Heart right ventricle (tissue), 16 donors: ENCODE measurements around the gene METTL13. TPM values are rescaled to one million over a fixed set of nuclear protein-coding genes. Genes with fewer than 3 reads are reported as not detected.

Source experiments
- ATAC-seq, 8 donors: fragments of 200-7000 bp; cut with Tn5 transposase; one replicate each; pipeline ENCODE4 v1.9.1; 2020; ENCODE audit warnings: mild to moderate bottlenecking in 8 of 8, moderate library complexity in 8 of 8, moderate number of reproducible peaks in 1 of 8
- DNase-seq, 2 donors: peaks; one replicate each; pipeline ENCODE4 v3.0.0-alpha.2; 2020
- H3K27ac ChIP-seq, 10 donors: fragments of 200-600 bp; sonication (generic) in 2 of 10; one replicate each; pipeline versions ENCODE4 v1.5.0 to v1.8.0; 2020 to 2022; ENCODE audit warnings: mild to moderate bottlenecking in 3 of 10
- H3K27me3 ChIP-seq, 7 donors: fragments of 200-600 bp; one replicate each; pipeline ENCODE4 v1.8.0; 2021 to 2022; ENCODE audit warnings: mild to moderate bottlenecking in 2 of 7
- H3K36me3 ChIP-seq, 9 donors: fragments of 200-600 bp; sonication (generic) in 1 of 9; one replicate each; pipeline versions ENCODE4 v1.5.0 to v1.8.0; 2020 to 2022; ENCODE audit warnings: mild to moderate bottlenecking in 2 of 9
- H3K4me1 ChIP-seq, 9 donors: fragments of 200-600 bp; sonication (generic) in 1 of 9; one replicate each; pipeline versions ENCODE4 v1.5.0 to v1.8.0; 2020 to 2022; ENCODE audit warnings: mild to moderate bottlenecking in 4 of 9
- H3K4me3 ChIP-seq, 10 donors: fragments of 200-600 bp; sonication (generic) in 2 of 10; one replicate each; pipeline versions ENCODE4 v1.5.0 to v1.8.0; 2020 to 2022; ENCODE audit warnings: mild to moderate bottlenecking in 7 of 10, moderate library complexity in 2 of 10
- H3K9me3 ChIP-seq, 11 donors: fragments of 200-600 bp in 10 of 11; sonication (generic) in 2 of 11; one replicate each; pipeline versions ENCODE4 v1.5.0 to v1.8.0; 2013 to 2022; ENCODE audit warnings: mild to moderate bottlenecking in 2 of 11, control low read depth in 1 of 11, moderate library complexity in 1 of 11
- CTCF ChIP-seq, 9 donors: fragments of 200-600 bp; sonication (generic) in 2 of 9; IDR thresholded peaks; one replicate each; pipeline versions ENCODE4 v1.5.0 to v1.8.0; 2021 to 2022; ENCODE audit warnings: antibody characterized with exemption in 9 of 9, mild to moderate bottlenecking in 5 of 9, moderate library complexity in 1 of 9
- WGBS, 2 donors: extraction: QIAGEN DNeasy Blood & Tissue Kit; methylation state at CpG; one replicate each; pipeline ENCODE4 v1.1.7; 2013; ENCODE audit warnings: inconsistent platforms in 1 of 2; 5-methylcytosine and 5-hydroxymethylcytosine counted together
- intact Hi-C, 10 donors: fragments of 100-400 bp; cut with DNase I; formaldehyde crosslinking; loops; one replicate each; pipeline versions ENCODE4 v1.11.1 to v1.14.2; 2022
- polyA plus RNA-seq, 2 donors: library from polyadenylated mRNA; stranded (reverse); fragments of 200-250 nt; gene quantifications; one replicate each; pipeline ENCODE4 v1.2.3, GENCODE V29; 2013
- total RNA-seq, 10 donors: library from RNA; stranded (reverse); fragmentation: NEBNext Ultra II Directional in 3 of 10; extraction: Animal tissue kit (Norgen Biotek cat#: 25700) in 3 of 10; gene quantifications; one replicate each; pipeline versions ENCODE4 v1.2.1 to v1.2.4, GENCODE V29; 2021 to 2023
- donor health status: Arrhythmogenic right ventricular cardiomyopathy.
- donor health status: ischemic (EF 13 %, LVEDD 7.1; RV severe dilation, severe dysfunction).
- donor health status: healthy with polysubstance abuse.
- donor health status: DM: no; HTN: yes; CAD: no.
- donor health status: DM: no; HTN: no; CAD: no.
- donor health status: ischemic (EF 25% LVEDD 6.9; RV normal size, moderate dysfunction).
- donor health status: ischemic (EF 25% LVEDD 5.7; RV mildly dilated, moderate dysfunction).
- donor health status: healthy.
- donor health status: DM: yes; HTN: yes; CAD: no.
- donor health status: Ischemic cardiomyopathy.
- donor health status: ischemic (EF 35%, LVEDD 5.7; RV mildly dilated, moderate dysfunction).
- donor health status: nonischemic (EF 11% LVEDD 7.7; RV severe dilation, severe dysfunction).
- donor health status: DM: yes; HTN: yes; CAD: no.
- donor health status: PGD.
- donor health status: ischemic (EF 29% LVEDD 5.4; RV normal size, mild dysfunction).
- donor health status: nonischemic (EF 23%, LVEDD 6.1; RV moderate dilation, normal function).

METTL13 gene
- total and polyA plus RNA-seq, 12 donors, result 3.2 to 20.2 (median 16.5) TPM

- H3K9me3 ChIP-seq, result no peaks in the 10 kb centered on the region
- H3K36me3 ChIP-seq, result peaks cover 3 to 100% (median 76%) of the 10 kb centered on the region in 9 donors
- 84 to 88% methylated on average over 6 of the region's 6 CpGs for WGBS, 2 donors
- intact Hi-C loops, result loop anchor here in 2 of 10 donors (10.0 kb wide), 2 partner anchors 634 to 654 kb away; partner anchors contain the start of genes C1orf105 (in 1 of the 2) and PIGC (in 1 of the 2)
- ATAC-seq (no peak), DNase-seq (no peak)
- no peak overlapping the region for H3K27ac ChIP-seq
- H3K27me3 ChIP-seq, result no peaks in the 10 kb centered on the region
- TF ChIP-seq CTCF (IDR thresholded peaks at IDR 0.05), result no peak
- H3K4me1 ChIP-seq, result peaks cover 0 to 12% (median 2%) of the 10 kb centered on the region in 9 donors
- H3K4me3 ChIP-seq, result no peak overlapping the region
These were observed 8.9 kb downstream of the METTL13 start for GRCh38 chr1:171790318-171790717.

- no peaks in the 10 kb centered on the region for H3K9me3 ChIP-seq
- intact Hi-C loops, result loop anchor here in 2 of 10 donors (10.0 kb wide), 2 partner anchors 632 to 652 kb away; partner anchors contain the start of genes C1orf105 (in 1 of the 2) and PIGC (in 1 of the 2)
- peaks cover 0 to 12% (median 0%) of the 10 kb centered on the region in 9 donors for H3K4me1 ChIP-seq
- peaks cover 3 to 100% (median 68%) of the 10 kb centered on the region in 9 donors for H3K36me3 ChIP-seq
- no peak for TF ChIP-seq CTCF (IDR thresholded peaks at IDR 0.05)
- H3K4me3 ChIP-seq, result no peak overlapping the region
- ATAC-seq (no peak), DNase-seq (no peak)
- H3K27ac ChIP-seq, result no peak overlapping the region
- 93 to 94% methylated on average over 7 of the region's 7 CpGs for WGBS, 2 donors
- no peaks in the 10 kb centered on the region for H3K27me3 ChIP-seq
These were observed 11.4 kb downstream of the METTL13 start for GRCh38 chr1:171792656-171793369.

GRCh38 chr1:171793636-171794035 is 12.2 kb downstream of the METTL13 start:
- intact Hi-C loops, result loop anchor here in 2 of 10 donors (10.0 kb wide), 2 partner anchors 631 to 651 kb away; partner anchors contain the start of genes C1orf105 (in 1 of the 2) and PIGC (in 1 of the 2)
- H3K4me3 ChIP-seq, result no peak overlapping the region
- ATAC-seq (no peak), DNase-seq (no peak)
- H3K9me3 ChIP-seq, result no peaks in the 10 kb centered on the region
- peaks cover 3 to 100% (median 60%) of the 10 kb centered on the region in 9 donors for H3K36me3 ChIP-seq
- TF ChIP-seq CTCF (IDR thresholded peaks at IDR 0.05), result no peak
- no peaks in the 10 kb centered on the region for H3K27me3 ChIP-seq
- no peak overlapping the region for H3K27ac ChIP-seq
- H3K4me1 ChIP-seq, result peaks cover 0 to 12% (median 0%) of the 10 kb centered on the region in 9 donors
- 98 to 100% methylated on average over 1 of the region's 1 CpG for WGBS, 2 donors

- ATAC-seq (no peak), DNase-seq (no peak)
- Histone ChIP-seq H3K36me3 (peaks cover 3 to 97% (median 57%) of the 10 kb centered on the region in 9 donors), H3K9me3 (no peaks in the 10 kb centered on the region), H3K27ac (no peak overlapping the region), H3K27me3 (no peaks in the 10 kb centered on the region), H3K4me3 (no peak overlapping the region), H3K4me1 (peaks cover 0 to 12% (median 0%) of the 10 kb centered on the region in 9 donors)
- no peak for TF ChIP-seq CTCF (IDR thresholded peaks at IDR 0.05)
- intact Hi-C loops, result loop anchor here in 2 of 10 donors (10.0 kb wide), 2 partner anchors 631 to 651 kb away; partner anchors contain the start of genes C1orf105 (in 1 of the 2) and PIGC (in 1 of the 2)
- WGBS, 2 donors, result 86 to 97% methylated on average over 4 of the region's 4 CpGs
These were observed 12.6 kb downstream of the METTL13 start for GRCh38 chr1:171794085-171794484.
